H1 (cell line): Measurements from ENCODE around the gene TOR1A. TPM values are rescaled to one million over a fixed set of nuclear protein-coding genes. Genes with fewer than 3 reads are reported as not detected.

Experiments
- polyA plus RNA-seq, 7 experiments: library from polyadenylated mRNA; depleted of rRNA in 3 of 7; stranded (reverse) in 5 of 7; unstranded in 2 of 7; fragments of >200 nt in 5 of 7; fragments of 200-250 nt in 2 of 7; gene quantifications; 1 replicate in 5 of 7; 2 replicates in 1 of 7; 4 replicates in 1 of 7; pipeline versions ENCODE4 v1.2.1 to v1.2.3, GENCODE V29; 2011 to 2013; ENCODE audit warnings: missing spikeins in 2 of 7, mixed read lengths in 2 of 7
- total RNA-seq: library from RNA; stranded (reverse); fragmentation: NEBNext Ultra II Directional; extraction: Animal tissue kit (Norgen Biotek cat#: 25700); gene quantifications from 2 replicates; pipeline ENCODE4 v1.2.1, GENCODE V29; 2021
- TF ChIP-seq, protein P1 (sequence below), 3 experiments: IDR thresholded peaks; 1 replicate in 2 of 3; 2 replicates in 1 of 3; pipeline versions ENCODE4 v1.5.1 to v1.6.1; 2011; ENCODE audit warnings: low read length in 3 of 3, mild to moderate bottlenecking in 3 of 3, inconsistent platforms in 2 of 3, low read depth in 1 of 3, moderate library complexity in 1 of 3; ENCODE audit not compliant: insufficient read depth in 1 of 3; ENCODE audit errors: control extremely low read depth in 1 of 3

TOR1A gene
- total and polyA plus RNA-seq, 2 of the 8 experiments (the other 6 are each of a cell fraction or from before 2014, with no cell fraction given) = 37.6 to 46.7 TPM

DNA sequence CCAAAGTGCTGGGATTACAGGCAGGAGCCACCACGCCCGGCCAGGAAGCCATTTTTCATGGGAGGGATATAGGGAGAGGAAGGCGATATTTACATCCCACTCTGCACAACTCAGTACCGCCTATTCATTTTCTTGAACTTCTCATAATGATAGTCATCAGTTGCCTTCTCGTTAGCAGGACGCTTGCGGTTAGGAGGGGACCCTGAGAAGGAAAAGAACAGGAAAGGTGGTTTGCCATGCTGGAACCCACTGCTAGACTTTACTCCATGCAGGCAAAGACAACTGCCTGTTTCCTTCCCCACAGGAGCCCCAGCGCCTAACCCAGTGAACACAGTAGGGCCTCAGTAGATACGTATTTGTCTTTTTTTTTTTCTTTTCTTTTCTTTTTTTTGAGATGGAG lies 4.1 kb upstream of the TOR1A start (continued):
- TF ChIP-seq, protein P1, sequence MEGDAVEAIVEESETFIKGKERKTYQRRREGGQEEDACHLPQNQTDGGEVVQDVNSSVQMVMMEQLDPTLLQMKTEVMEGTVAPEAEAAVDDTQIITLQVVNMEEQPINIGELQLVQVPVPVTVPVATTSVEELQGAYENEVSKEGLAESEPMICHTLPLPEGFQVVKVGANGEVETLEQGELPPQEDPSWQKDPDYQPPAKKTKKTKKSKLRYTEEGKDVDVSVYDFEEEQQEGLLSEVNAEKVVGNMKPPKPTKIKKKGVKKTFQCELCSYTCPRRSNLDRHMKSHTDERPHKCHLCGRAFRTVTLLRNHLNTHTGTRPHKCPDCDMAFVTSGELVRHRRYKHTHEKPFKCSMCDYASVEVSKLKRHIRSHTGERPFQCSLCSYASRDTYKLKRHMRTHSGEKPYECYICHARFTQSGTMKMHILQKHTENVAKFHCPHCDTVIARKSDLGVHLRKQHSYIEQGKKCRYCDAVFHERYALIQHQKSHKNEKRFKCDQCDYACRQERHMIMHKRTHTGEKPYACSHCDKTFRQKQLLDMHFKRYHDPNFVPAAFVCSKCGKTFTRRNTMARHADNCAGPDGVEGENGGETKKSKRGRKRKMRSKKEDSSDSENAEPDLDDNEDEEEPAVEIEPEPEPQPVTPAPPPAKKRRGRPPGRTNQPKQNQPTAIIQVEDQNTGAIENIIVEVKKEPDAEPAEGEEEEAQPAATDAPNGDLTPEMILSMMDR (IDR thresholded peaks at IDR 0.05; ENCODE audit: control extremely low read depth in 1 of 3, insufficient read depth in 1 of 3, low read depth in 1 of 3, low read length in 3 of 3) = no peak
